PC-3 (cell line): ENCODE data around the gene SNHG17. TPM values are rescaled to one million over a fixed set of nuclear protein-coding genes. Genes with fewer than 3 reads are reported as not detected.

ENCODE experiments used
- ATAC-seq: fragments of 200-7000 bp; cut with Tn5 transposase; 2 replicates; pipeline ENCODE4 v1.9.1; 2020; ENCODE audit warnings: mild to moderate bottlenecking, moderate library complexity
- BruUV-seq: library from RNA; stranded (reverse); fragments of 400-500 nt; replicated peaks from 2 replicates; lab custom pipeline; 2021; lab: Mats Ljungman, UMichigan
- CTCF ChIA-PET: fragments of 300-600 bp; sonication (Branson Sonifier 250); formaldehyde crosslinking; loops from one replicate; lab custom pipeline; 2022; ENCODE audit warnings: antibody characterized with exemption; lab: Charles Lee
- POLR2A ChIA-PET: fragments of 300-600 bp; sonication (Branson Sonifier 250); formaldehyde crosslinking; loops from one replicate; lab custom pipeline; 2022; ENCODE audit warnings: antibody characterized with exemption; ENCODE audit not compliant: unreplicated experiment; lab: Charles Lee
- DNase-seq: peaks from one replicate; pipeline ENCODE4 v3.0.0-alpha.2; 2015
- H2AFZ ChIP-seq: fragments of 300-600 bp; sonication (generic); 2 replicates; pipeline ENCODE4 v1.6.0; 2016; ENCODE audit warnings: antibody characterized with exemption, low read length
- H3F3A ChIP-seq: fragments of 300-600 bp; sonication (generic); one replicate; pipeline ENCODE4 v1.6.0; 2017; ENCODE audit warnings: antibody characterized with exemption, low read length, control low read depth, mild to moderate bottlenecking; ENCODE audit not compliant: unreplicated experiment
- H3K27ac ChIP-seq: fragments of 300-600 bp; sonication (generic); 2 replicates; pipeline ENCODE4 v1.5.1; 2016; ENCODE audit warnings: mild to moderate bottlenecking, low read length
- H3K27me3 ChIP-seq: fragments of 300-600 bp; sonication (generic); 2 replicates; pipeline ENCODE4 v1.6.1; 2016; ENCODE audit warnings: low read length, mixed read lengths
- H3K36me3 ChIP-seq: fragments of 300-600 bp; sonication (generic); 2 replicates; pipeline ENCODE4 v1.6.1; 2016; ENCODE audit warnings: low read depth, mixed run types, low read length, mixed read lengths
- H3K4me1 ChIP-seq: fragments of 300-600 bp; sonication (generic); 2 replicates; pipeline ENCODE4 v1.5.1; 2016; ENCODE audit warnings: low read length; ENCODE audit not compliant: insufficient read depth
- H3K4me2 ChIP-seq: fragments of 300-600 bp; sonication (generic); 2 replicates; pipeline ENCODE4 v1.6.0; 2016; ENCODE audit warnings: low read length
- H3K4me3 ChIP-seq: fragments of 300-600 bp; sonication (generic); 2 replicates; pipeline ENCODE4 v1.5.1; 2016; ENCODE audit warnings: mild to moderate bottlenecking, low read length, mixed read lengths
- H3K79me2 ChIP-seq: fragments of 300-600 bp; sonication (generic); 2 replicates; pipeline ENCODE4 v1.6.1; 2017; ENCODE audit warnings: low read length, mixed read lengths
- H3K9ac ChIP-seq: fragments of 300-600 bp; sonication (generic); 2 replicates; pipeline ENCODE4 v1.6.0; 2016; ENCODE audit warnings: mild to moderate bottlenecking, low read length
- H3K9me2 ChIP-seq: fragments of 300-600 bp; sonication (generic); replicated peaks from 2 replicates; pipeline ENCODE4 v1.6.1; 2016; ENCODE audit warnings: mixed run types, low read length, mixed read lengths
- H3K9me3 ChIP-seq: fragments of 300-600 bp; sonication (generic); 2 replicates; pipeline ENCODE4 v1.6.1; 2016; ENCODE audit warnings: low read length, mixed read lengths
- H4K20me1 ChIP-seq: fragments of 300-600 bp; sonication (generic); 2 replicates; pipeline ENCODE4 v1.6.1; 2016; ENCODE audit warnings: low read length, mixed read lengths
- CTCF ChIP-seq: fragments of 300-600 bp; sonication (generic); conservative IDR thresholded peaks from 2 replicates; pipeline ENCODE4 v1.5.1; 2017; ENCODE audit warnings: antibody characterized with exemption, low read depth, mild to moderate bottlenecking, low read length
- EZH2 ChIP-seq: fragments of 300-600 bp; sonication (generic); IDR thresholded peaks from one replicate; pipeline ENCODE4 v1.6.1; 2017; ENCODE audit warnings: antibody characterized with exemption, mild to moderate bottlenecking, low read length; ENCODE audit not compliant: unreplicated experiment
- EZH2phosphoT487 ChIP-seq: fragments of 300-600 bp; sonication (generic); IDR thresholded peaks from 2 replicates; pipeline ENCODE4 v1.6.1; 2018; ENCODE audit warnings: mild to moderate bottlenecking, antibody characterized with exemption, low read length, borderline replicate concordance
- intact Hi-C: fragments of 100-400 bp; cut with micrococcal nuclease; formaldehyde crosslinking; loops from 2 replicates; pipeline ENCODE4 v1.9.0; 2023
- total RNA-seq: library from RNA; depleted of rRNA; stranded (reverse); fragments of >200 nt; gene quantifications from 2 replicates; pipeline ENCODE4 v1.2.3, GENCODE V29; 2014

SNHG17 gene
- total RNA-seq, 1 experiment from 2014 or later, result 52.0 TPM

GRCh38 chr20:38437796-38438195 lies 2.7 kb upstream of the SNHG17 start:
- ATAC-seq, result no peak

GRCh38 chr20:38435555-38435939 lies 419 bp upstream of the SNHG17 start:
- Histone ChIP-seq H3K79me2 (peaks cover 48% of the 10 kb centered on the region), H3K9ac (no peak overlapping the region), H3F3A (no peaks in the 10 kb centered on the region), H3K27ac (no peak overlapping the region), H3K9me3 (no peaks in the 10 kb centered on the region), H4K20me1 (peaks cover 40% of the 10 kb centered on the region), H3K36me3 (peaks cover 40% of the 10 kb centered on the region), H3K4me1 (peaks cover 26% of the 10 kb centered on the region), H3K9me2 (no peaks in the 10 kb centered on the region), H2AFZ (peak overlapping the region; percentile 88), H3K4me3 (peak overlapping the region; percentile 95), H3K27me3 (no peaks in the 10 kb centered on the region), H3K4me2 (peak overlapping the region; percentile 96)
- DNase-seq (peak; percentile 50), ATAC-seq (no peak)
- POLR2A ChIA-PET, result interaction anchor here (0.6 to 1.0 kb wide), 6 partner anchors 11 to 1975 kb away, joined by 3 to 10 read pairs (median 4); partner anchors contain the start of gene RALGAPB
- CTCF ChIA-PET, result interaction anchor here (0.6 to 1.0 kb wide), 4 partner anchors 11 to 27 kb away, joined by 3 to 7 read pairs (median 3); no protein-coding TSS in a partner anchor
- TF ChIP-seq CTCF, result no peak
- no peak for TF ChIP-seq EZH2
- intact Hi-C loops, result loop anchor here (1.0 kb wide), 2 partner anchors 11 to 37 kb away; partner anchors contain the start of gene RALGAPB
- no TSS peak for BruUV-seq

More at GRCh38 chr20:38437796-38438195, 2.7 kb upstream of the SNHG17 start:
- H3K79me2 ChIP-seq, result peaks cover 25% of the 10 kb centered on the region
- BruUV-seq, result no TSS peak
- intact Hi-C loops, result no loop called here
- no peaks in the 10 kb centered on the region for H3K27me3 ChIP-seq
- no peak for DNase-seq
- H3K9me3 ChIP-seq, result no peaks in the 10 kb centered on the region
- peaks cover 17% of the 10 kb centered on the region for H4K20me1 ChIP-seq
- peaks cover 14% of the 10 kb centered on the region for H3K4me1 ChIP-seq
- POLR2A ChIA-PET, result no interaction called here
- H3K9me2 ChIP-seq, result no peaks in the 10 kb centered on the region
- no peak overlapping the region for H3K4me2 ChIP-seq
- H3K4me3 ChIP-seq, result no peak overlapping the region
- no peak overlapping the region for H3K9ac ChIP-seq
- H3K27ac ChIP-seq, result no peak overlapping the region
- TF ChIP-seq EZH2phosphoT487 (no peak), CTCF (no peak), EZH2 (no peak)
- CTCF ChIA-PET, result no interaction called here
- H3K36me3 ChIP-seq, result peaks cover 18% of the 10 kb centered on the region
- no peak overlapping the region for H2AFZ ChIP-seq
- H3F3A ChIP-seq, result no peaks in the 10 kb centered on the region

- ChIA-PET CTCF (interaction anchor here (0.5 to 0.9 kb wide), 3 partner anchors 12 to 39 kb away, joined by 3 to 4 read pairs (median 3); partner anchors contain the start of gene RALGAPB), POLR2A (no interaction called here)
- no peak for TF ChIP-seq EZH2
- TF ChIP-seq CTCF, result no peak
- TF ChIP-seq EZH2phosphoT487, result no peak
- DNase-seq, result no peak
- H3K9me2 ChIP-seq, result no peaks in the 10 kb centered on the region
- H3K4me1 ChIP-seq, result peaks cover 26% of the 10 kb centered on the region
- ATAC-seq, result peak; percentile 42
- peaks cover 46% of the 10 kb centered on the region for H3K36me3 ChIP-seq
- peaks cover 47% of the 10 kb centered on the region for H4K20me1 ChIP-seq
- H3K4me3 ChIP-seq, result peak overlapping the region; percentile 95
- H3K9ac ChIP-seq, result peak overlapping the region; percentile 99
- no TSS peak for BruUV-seq
- peaks cover 58% of the 10 kb centered on the region for H3K79me2 ChIP-seq
- H3K27ac ChIP-seq, result peak overlapping the region; percentile 56
- no peaks in the 10 kb centered on the region for H3K27me3 ChIP-seq
- intact Hi-C loops, result no loop called here
- peak overlapping the region; percentile 96 for H3K4me2 ChIP-seq
- no peaks in the 10 kb centered on the region for H3F3A ChIP-seq
- no peak overlapping the region for H2AFZ ChIP-seq
- no peaks in the 10 kb centered on the region for H3K9me3 ChIP-seq
Measured at GRCh38 chr20:38434301-38434741, 807 bp downstream of the SNHG17 start.
